GM21717 (cell line): ENCODE data around the gene RAB37.

Experiments used
- ATAC-seq: cut with Tn5 transposase; IDR thresholded peaks from one replicate; pipeline ENCODE4 v1.9.1; 2021; ENCODE audit warnings: mild to moderate bottlenecking, moderate library complexity; ENCODE audit not compliant: unreplicated experiment

The RAB37 gene, protein sequence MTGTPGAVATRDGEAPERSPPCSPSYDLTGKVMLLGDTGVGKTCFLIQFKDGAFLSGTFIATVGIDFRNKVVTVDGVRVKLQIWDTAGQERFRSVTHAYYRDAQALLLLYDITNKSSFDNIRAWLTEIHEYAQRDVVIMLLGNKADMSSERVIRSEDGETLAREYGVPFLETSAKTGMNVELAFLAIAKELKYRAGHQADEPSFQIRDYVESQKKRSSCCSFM

DNA sequence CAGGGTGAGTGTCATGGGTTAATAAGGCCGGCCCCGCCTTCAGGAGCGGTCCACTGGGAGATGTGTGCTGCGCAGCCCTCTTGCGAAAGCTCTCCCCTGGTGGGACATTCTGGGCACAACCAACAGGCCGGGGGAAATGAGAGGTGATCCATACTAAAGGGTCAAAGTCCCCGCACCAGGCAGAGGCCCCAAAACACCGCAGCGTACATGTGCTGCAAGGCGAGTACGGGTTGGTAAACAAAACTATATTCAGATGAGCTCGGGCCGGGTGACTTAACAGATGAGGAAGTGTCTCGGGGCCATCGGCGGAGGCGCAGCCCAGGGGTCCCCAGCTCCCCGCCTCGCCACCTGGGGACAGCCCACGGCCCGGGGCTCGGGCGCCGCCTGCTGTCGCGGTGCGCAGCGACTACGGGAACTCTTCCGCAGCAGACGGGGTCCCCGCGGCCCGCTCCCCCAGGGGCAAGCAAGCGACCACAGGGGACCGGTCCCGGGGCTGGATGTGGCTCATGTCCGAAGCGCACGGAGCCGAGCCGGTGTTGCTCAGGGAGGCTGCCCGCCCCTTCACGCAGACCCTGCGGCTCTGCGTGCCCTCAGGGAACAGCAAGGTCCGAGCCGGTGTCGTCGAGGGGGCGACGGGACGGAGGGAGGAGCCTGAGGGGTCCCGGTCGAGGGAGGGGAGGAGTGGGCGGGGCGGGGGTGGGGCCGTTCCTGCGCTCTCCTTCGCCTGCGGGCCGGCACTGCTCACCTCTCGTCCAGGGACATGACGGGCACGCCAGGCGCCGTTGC lies at the start of gene RAB37:
Gene RAB37, plus strand, starts transcription at position 744 of the 786 bp plus-strand sequence. Its CDS starts 17 bp downstream, at position 761.
- ATAC-seq: no peak

DNA sequence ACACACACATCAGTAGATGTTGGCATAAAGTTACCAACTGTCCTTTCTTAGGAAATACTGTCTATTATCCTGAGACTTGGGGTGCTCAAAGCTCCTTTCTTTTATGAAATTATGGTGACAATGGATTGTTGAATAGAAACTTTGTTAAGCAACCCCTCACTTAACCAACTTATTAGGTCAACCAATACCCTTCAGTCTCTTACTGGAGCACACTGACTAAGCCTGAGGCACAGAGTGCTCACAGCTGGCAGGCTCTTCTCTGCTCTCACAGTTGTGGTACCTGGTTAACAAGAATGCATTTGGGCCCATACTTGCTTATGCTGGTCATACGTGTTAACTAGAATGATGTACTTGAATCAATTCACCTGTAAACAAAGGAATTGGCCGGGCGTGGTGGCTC lies 49.2 kb upstream of the RAB37 start:
- no peak for ATAC-seq

GRCh38 chr17:74690409-74690825 lies 46.6 kb upstream of the RAB37 start:
- no peak for ATAC-seq

- no peak for ATAC-seq
Measured at GRCh38 chr17:74691151-74691550, 45.9 kb upstream of the RAB37 start.

DNA sequence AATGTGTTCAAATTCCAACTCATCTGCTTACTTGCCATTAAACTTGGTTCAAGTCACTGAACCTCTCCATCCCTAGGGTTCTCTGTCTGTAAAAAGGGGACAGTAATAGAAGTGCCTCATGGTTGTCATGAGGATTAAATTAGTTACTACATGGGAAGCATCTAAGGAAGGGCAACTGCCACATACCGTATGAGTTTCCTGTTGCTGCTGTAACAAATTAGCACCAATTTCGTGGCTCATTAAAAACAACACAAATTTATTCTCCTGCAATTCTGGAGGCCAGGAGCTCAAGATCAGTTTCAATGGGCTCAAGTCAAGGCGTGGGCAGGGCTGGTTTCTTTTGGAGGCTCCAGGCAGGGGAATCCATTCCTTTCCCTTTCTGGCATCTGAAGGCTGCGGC lies 43.0 kb upstream of the RAB37 start:
- ATAC-seq: no peak

- ATAC-seq: no peak
Measured at GRCh38 chr17:74695629-74696028, 41.4 kb upstream of the RAB37 start.

DNA sequence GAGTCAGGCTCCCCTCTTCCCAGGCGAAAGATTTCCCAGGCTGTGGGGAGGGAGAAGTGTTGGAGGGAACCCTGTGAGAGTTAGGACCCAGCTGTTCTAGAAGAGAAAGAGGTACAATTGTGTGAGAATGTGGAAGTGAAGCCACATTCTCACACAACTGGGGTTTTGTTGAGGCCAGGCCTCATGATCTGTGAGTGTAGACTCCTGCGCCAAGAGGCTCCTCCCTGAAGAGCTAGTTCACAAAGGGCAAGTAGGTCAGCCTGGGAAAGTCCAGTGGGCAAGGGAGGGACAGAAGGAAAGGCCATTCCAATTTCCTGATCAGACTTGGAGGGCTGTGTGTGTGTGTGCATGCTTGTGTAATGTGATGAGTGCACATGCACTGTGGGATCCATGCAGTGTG lies 39.5 kb upstream of the RAB37 start:
- ATAC-seq: no peak

DNA sequence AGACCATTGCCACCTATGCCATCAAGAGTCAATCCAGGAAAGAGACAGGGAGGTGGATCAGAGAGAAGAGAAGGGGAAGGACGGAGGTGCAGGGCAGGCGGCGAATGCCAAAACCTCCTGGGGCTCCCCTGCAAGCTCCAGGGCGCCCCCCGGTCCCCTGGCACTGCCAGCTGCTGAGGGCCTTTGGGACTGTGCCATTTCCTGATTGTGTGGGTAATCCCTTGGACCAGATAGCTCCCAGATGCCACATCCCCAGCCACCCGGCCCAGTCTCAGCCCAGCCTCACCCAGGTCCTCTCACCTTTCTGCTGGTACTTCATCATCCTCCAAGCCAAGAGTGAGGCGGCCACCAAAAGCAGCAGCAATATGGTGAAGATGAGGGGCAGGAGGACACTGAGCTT lies 39.0 kb upstream of the RAB37 start:
- no peak for ATAC-seq

- ATAC-seq: no peak
Measured at GRCh38 chr17:74699236-74699635, 37.8 kb upstream of the RAB37 start.

- no peak for ATAC-seq
Measured at GRCh38 chr17:74702116-74702871, 34.8 kb upstream of the RAB37 start.

- ATAC-seq: no peak
Measured at GRCh38 chr17:74703311-74703710, 33.7 kb upstream of the RAB37 start.

DNA sequence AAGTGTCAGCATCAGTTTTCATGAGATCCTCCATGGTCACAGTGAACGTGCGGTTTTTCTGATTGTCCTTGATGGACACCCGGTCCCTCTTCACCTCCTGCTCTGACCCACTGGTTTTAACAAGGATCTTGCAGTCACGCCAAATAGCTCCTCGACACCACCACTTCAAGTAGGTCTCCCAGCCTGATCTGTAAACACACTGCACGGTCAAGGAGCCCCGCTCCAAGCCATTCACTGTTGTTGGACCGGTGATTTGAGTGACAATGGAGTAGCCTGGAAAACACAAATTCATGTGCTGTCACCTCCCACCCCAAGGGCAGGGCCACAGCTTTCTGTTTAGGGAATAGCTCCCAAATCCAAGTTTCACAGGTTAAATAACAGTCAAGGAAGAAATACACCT lies 32.5 kb upstream of the RAB37 start:
- ATAC-seq: no peak

- ATAC-seq: no peak
Measured at GRCh38 chr17:74711058-74711824, 25.8 kb upstream of the RAB37 start.

DNA sequence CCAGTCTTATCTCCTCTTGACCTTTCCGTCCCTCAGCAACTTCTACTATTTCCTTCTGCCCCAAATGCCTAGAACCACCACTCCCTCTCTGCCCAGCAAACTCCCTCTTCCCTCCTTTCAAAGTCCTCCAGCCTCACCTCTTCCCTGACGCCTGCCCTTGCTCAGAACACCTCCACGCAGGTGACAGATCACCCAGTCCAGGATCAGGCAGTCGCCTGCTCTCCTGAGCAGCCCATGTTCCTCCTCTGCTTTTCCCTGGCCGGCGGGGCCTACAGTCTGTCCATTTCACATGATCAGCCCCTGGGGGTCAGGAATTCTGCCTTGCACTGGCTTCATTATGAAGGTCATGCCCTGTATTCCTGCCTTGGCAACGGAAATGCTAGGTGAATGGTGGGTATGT lies 24.8 kb upstream of the RAB37 start:
- ATAC-seq: no peak

- no peak for ATAC-seq
Measured at GRCh38 chr17:74712756-74713155, 24.3 kb upstream of the RAB37 start, which contains the start of gene CD300LF. TSS of gene CD300LF (minus strand) at chr17:74712923. CDS start at chr17:74712866, 57 bp downstream.

GRCh38 chr17:74713171-74713755 lies 23.8 kb upstream of the RAB37 start:
- ATAC-seq: no peak

GRCh38 chr17:74715144-74715543 lies 21.9 kb upstream of the RAB37 start:
- no peak for ATAC-seq

GRCh38 chr17:74720506-74720905 lies 16.6 kb upstream of the RAB37 start:
- ATAC-seq: no peak

GRCh38 chr17:74722782-74723181 lies 14.3 kb upstream of the RAB37 start:
- ATAC-seq: no peak

DNA sequence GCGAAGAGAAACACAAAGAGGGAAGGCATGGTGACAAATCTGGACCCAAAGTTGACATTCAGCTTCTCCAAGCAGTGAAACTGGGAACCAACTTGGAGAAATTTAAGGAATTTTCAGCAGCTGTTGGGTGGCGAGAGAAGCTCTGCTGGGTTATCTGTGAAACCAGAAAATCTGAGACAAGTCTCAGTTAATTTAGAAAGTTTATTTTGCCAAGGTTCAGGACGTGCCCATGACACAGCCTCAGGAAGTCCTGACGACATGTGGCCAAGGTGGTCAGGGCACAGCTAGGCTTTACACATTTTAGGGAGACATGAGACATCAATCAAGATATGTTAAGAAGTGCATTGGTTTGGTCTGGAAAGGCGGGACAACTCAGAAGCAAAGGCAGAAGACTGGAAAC lies 13.2 kb upstream of the RAB37 start:
- no peak for ATAC-seq

DNA sequence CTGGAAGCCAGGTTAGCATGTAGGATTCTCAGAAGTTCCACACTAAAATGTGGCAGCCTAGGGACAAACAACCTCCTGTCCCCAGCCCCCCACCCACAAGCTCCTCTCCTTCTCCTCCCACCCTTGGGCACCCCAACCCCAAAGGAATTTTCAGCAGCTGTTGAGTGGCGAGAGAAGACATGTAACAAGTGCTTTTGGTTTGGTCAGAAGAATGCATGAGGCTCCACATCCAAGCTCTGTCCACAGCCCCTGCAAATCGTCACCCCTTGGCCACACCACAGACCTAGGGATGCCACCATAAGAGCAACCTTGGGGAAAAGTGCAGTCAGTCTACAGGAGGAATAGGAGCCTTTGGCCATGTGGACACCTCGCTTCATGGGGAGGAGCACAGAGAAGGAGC lies 11.9 kb upstream of the RAB37 start:
- ATAC-seq: no peak
